Muscle layer of duodenum (tissue), 2 donors: ENCODE results near the gene IFNA8.
"Not testable (repeated sequence)": the region's sequence is repeated elsewhere in the genome, so short reads cannot be mapped to it uniquely, and the experiment has no call there.

Experiments used
- H3K27ac ChIP-seq: one replicate; pipeline ENCODE4 v1.7.0; 2013; ENCODE audit warnings: mild to moderate bottlenecking, low read length
- H3K27me3 ChIP-seq: one replicate; pipeline ENCODE4 v1.7.0; 2013; ENCODE audit warnings: low read depth, mild to moderate bottlenecking, control low read depth, low read length
- H3K36me3 ChIP-seq, 2 donors: one replicate each; pipeline ENCODE4 v1.7.0; 2013; ENCODE audit warnings: low read length in 2 of 2, control low read depth in 1 of 2, mild to moderate bottlenecking in 1 of 2; ENCODE audit not compliant: insufficient read depth in 2 of 2, control insufficient read depth in 1 of 2
- H3K4me1 ChIP-seq, 2 donors: one replicate each; pipeline ENCODE4 v1.7.0; 2013; ENCODE audit warnings: low read length in 2 of 2, mild to moderate bottlenecking in 2 of 2, control low read depth in 1 of 2, moderate library complexity in 1 of 2; ENCODE audit not compliant: insufficient read depth in 2 of 2, control insufficient read depth in 1 of 2
- H3K4me3 ChIP-seq, 2 donors: one replicate each; pipeline ENCODE4 v1.7.0; 2013; ENCODE audit warnings: low read length in 2 of 2, low read depth in 1 of 2, mild to moderate bottlenecking in 1 of 2
- H3K9me3 ChIP-seq, 2 donors: one replicate each; pipeline ENCODE4 v1.7.0; 2013; ENCODE audit warnings: low read length in 2 of 2, control low read depth in 1 of 2, mild to moderate bottlenecking in 1 of 2; ENCODE audit not compliant: control insufficient read depth in 1 of 2
- donor health status: healthy.

The IFNA8 gene

GRCh38 chr9:21432672-21433425 is 23.9 kb downstream of the IFNA8 start:
- Histone ChIP-seq H3K36me3 (no peaks in the 10 kb centered on the region), H3K4me3 (no peak overlapping the region), H3K27ac (no peak overlapping the region), H3K27me3 (no peaks in the 10 kb centered on the region), H3K9me3 (no peaks in the 10 kb centered on the region), H3K4me1 (no peaks in the 10 kb centered on the region)

- Histone ChIP-seq H3K36me3 (no peaks in the 10 kb centered on the region), H3K27ac (no peak overlapping the region), H3K27me3 (no peaks in the 10 kb centered on the region), H3K4me3 (no peak overlapping the region), H3K9me3 (no peaks in the 10 kb centered on the region), H3K4me1 (no peaks in the 10 kb centered on the region)
Observed at GRCh38 chr9:21434202-21435014, 25.5 kb downstream of the IFNA8 start.

- H3K27me3 ChIP-seq, H3K27ac ChIP-seq, H3K4me1 ChIP-seq, H3K36me3 ChIP-seq, H3K4me3 ChIP-seq, H3K9me3 ChIP-seq: not testable (repeated sequence)
Observed at GRCh38 chr9:21435015-21435383, 26.1 kb downstream of the IFNA8 start.

GRCh38 chr9:21440139-21440538 is 31.2 kb downstream of the IFNA8 start, which contains the start of gene IFNA1:
TSS of gene IFNA1 (plus strand) at chr9:21440439. CDS start at chr9:21440508, 69 bp downstream.
- Histone ChIP-seq H3K36me3 (no peaks in the 10 kb centered on the region), H3K27ac (no peak within 1 kb of the TSS), H3K4me1 (peaks cover 0 to 4% of the 10 kb centered on the region in 2 donors), H3K4me3 (no peak within 1 kb of the TSS), H3K27me3 (no peaks in the 10 kb centered on the region), H3K9me3 (peaks cover 0 to 2% of the 10 kb centered on the region in 2 donors)

- H3K27me3 ChIP-seq = no peaks in the 10 kb centered on the region
- H3K36me3 ChIP-seq = no peaks in the 10 kb centered on the region
- H3K9me3 ChIP-seq = peaks cover 0 to 2% of the 10 kb centered on the region in 2 donors
- no peak overlapping the region for H3K27ac ChIP-seq
- no peak overlapping the region for H3K4me3 ChIP-seq
- H3K4me1 ChIP-seq = peaks cover 0 to 4% of the 10 kb centered on the region in 2 donors
Observed at GRCh38 chr9:21443849-21444625, 35.1 kb downstream of the IFNA8 start.

GRCh38 chr9:21449312-21449711 is 40.4 kb downstream of the IFNA8 start:
- H3K36me3 ChIP-seq, H3K4me1 ChIP-seq, H3K27me3 ChIP-seq, H3K9me3 ChIP-seq, H3K4me3 ChIP-seq, H3K27ac ChIP-seq: not testable (repeated sequence)

- no peaks in the 10 kb centered on the region for H3K36me3 ChIP-seq
- H3K4me1 ChIP-seq = no peaks in the 10 kb centered on the region
- no peak overlapping the region for H3K4me3 ChIP-seq
- no peaks in the 10 kb centered on the region for H3K27me3 ChIP-seq
- no peaks in the 10 kb centered on the region for H3K9me3 ChIP-seq
- H3K27ac ChIP-seq = no peak overlapping the region
Observed at GRCh38 chr9:21450733-21451394, 41.9 kb downstream of the IFNA8 start.

- Histone ChIP-seq H3K9me3 (no peaks in the 10 kb centered on the region), H3K4me3 (no peak overlapping the region), H3K27ac (no peak overlapping the region), H3K27me3 (no peaks in the 10 kb centered on the region), H3K4me1 (no peaks in the 10 kb centered on the region), H3K36me3 (no peaks in the 10 kb centered on the region)
Observed at GRCh38 chr9:21452681-21453080, 43.8 kb downstream of the IFNA8 start.

GRCh38 chr9:21454149-21454548 is 45.2 kb downstream of the IFNA8 start:
- H3K36me3 ChIP-seq = no peaks in the 10 kb centered on the region
- no peaks in the 10 kb centered on the region for H3K9me3 ChIP-seq
- no peak overlapping the region for H3K27ac ChIP-seq
- H3K4me3 ChIP-seq = no peak overlapping the region
- no peaks in the 10 kb centered on the region for H3K27me3 ChIP-seq
- H3K4me1 ChIP-seq = no peaks in the 10 kb centered on the region

- Histone ChIP-seq H3K4me1 (no peaks in the 10 kb centered on the region), H3K9me3 (no peaks in the 10 kb centered on the region), H3K27ac (no peak overlapping the region), H3K27me3 (no peaks in the 10 kb centered on the region), H3K36me3 (no peaks in the 10 kb centered on the region), H3K4me3 (no peak overlapping the region)
Observed at GRCh38 chr9:21455320-21455719, 46.4 kb downstream of the IFNA8 start.
